Measurements from ENCODE around the gene HS1BP3.

HS1BP3 gene

GRCh38 chr2:20577495-20578235, 73.2 kb downstream of the HS1BP3 start:
- peak overlapping the region; percentile 74; the same call in 1 of the 2 replicates for H3K27ac ChIP-seq
- H3K4me2 ChIP-seq, result no peak overlapping the region
- no peaks in the 10 kb centered on the region for H4K20me1 ChIP-seq (ENCODE audit: insufficient read depth)
- no peak for TF ChIP-seq CTCF (conservative IDR thresholded peaks at IDR 0.05; ENCODE audit: low read depth, low read length)
- peak overlapping the region; percentile 43; the same call in 1 of the 2 replicates for H3K9ac ChIP-seq
- no peaks in the 10 kb centered on the region for H3K27me3 ChIP-seq (ENCODE audit: insufficient read depth, low read depth)
- H2AFZ ChIP-seq (ENCODE audit: low read depth), result peak overlapping the region; percentile 69; the same call in 1 of the 2 replicates
- no peaks in the 10 kb centered on the region for H3K36me3 ChIP-seq (ENCODE audit: insufficient read depth)
- no peak overlapping the region for H3K4me3 ChIP-seq (IDR thresholded peaks at IDR 0.05; ENCODE audit: insufficient read depth, low read depth, low read length)
- H3K4me1 ChIP-seq (ENCODE audit: low read depth, poor library complexity, severe bottlenecking), result peaks cover 18% of the 10 kb centered on the region
- H3K79me2 ChIP-seq (ENCODE audit: insufficient read depth, low read depth), result no peaks in the 10 kb centered on the region

GRCh38 chr2:20576598-20577115, 74.2 kb downstream of the HS1BP3 start:
- no peak for TF ChIP-seq CTCF (conservative IDR thresholded peaks at IDR 0.05; ENCODE audit: low read depth, low read length)
- peak overlapping the region; percentile 60 for H3K4me3 ChIP-seq (IDR thresholded peaks at IDR 0.05; ENCODE audit: insufficient read depth, low read depth, low read length)
- H3K4me2 ChIP-seq, result peak overlapping the region; percentile 75
- H3K27ac ChIP-seq, result peak overlapping the region; percentile 74
- H3K27me3 ChIP-seq (ENCODE audit: insufficient read depth, low read depth), result no peaks in the 10 kb centered on the region
- H4K20me1 ChIP-seq (ENCODE audit: insufficient read depth), result no peaks in the 10 kb centered on the region
- H3K4me1 ChIP-seq (ENCODE audit: low read depth, poor library complexity, severe bottlenecking), result peaks cover 18% of the 10 kb centered on the region
- no peaks in the 10 kb centered on the region for H3K36me3 ChIP-seq (ENCODE audit: insufficient read depth)
- H2AFZ ChIP-seq (ENCODE audit: low read depth), result peak overlapping the region; percentile 69
- H3K9ac ChIP-seq, result peak overlapping the region; percentile 43; the same call in 1 of the 2 replicates
- H3K79me2 ChIP-seq (ENCODE audit: insufficient read depth, low read depth), result no peaks in the 10 kb centered on the region

GRCh38 chr2:20575935-20576597, 74.8 kb downstream of the HS1BP3 start:
- peak overlapping the region; percentile 60 for H3K4me3 ChIP-seq (IDR thresholded peaks at IDR 0.05; ENCODE audit: insufficient read depth, low read depth, low read length)
- H3K4me1 ChIP-seq (ENCODE audit: low read depth, poor library complexity, severe bottlenecking), result peaks cover 18% of the 10 kb centered on the region
- H3K9ac ChIP-seq, result peak overlapping the region; percentile 43; the same call in 1 of the 2 replicates
- H4K20me1 ChIP-seq (ENCODE audit: insufficient read depth), result no peaks in the 10 kb centered on the region
- no peaks in the 10 kb centered on the region for H3K27me3 ChIP-seq (ENCODE audit: insufficient read depth, low read depth)
- H2AFZ ChIP-seq (ENCODE audit: low read depth), result peak overlapping the region; percentile 69
- no peak for TF ChIP-seq CTCF (conservative IDR thresholded peaks at IDR 0.05; ENCODE audit: low read depth, low read length)
- no peaks in the 10 kb centered on the region for H3K79me2 ChIP-seq (ENCODE audit: insufficient read depth, low read depth)
- H3K4me2 ChIP-seq, result peak overlapping the region; percentile 75
- H3K36me3 ChIP-seq (ENCODE audit: insufficient read depth), result no peaks in the 10 kb centered on the region
- peak overlapping the region; percentile 74 for H3K27ac ChIP-seq

- Histone ChIP-seq H3K27me3 (ENCODE audit: insufficient read depth, low read depth) (no peaks in the 10 kb centered on the region), H4K20me1 (ENCODE audit: insufficient read depth) (no peaks in the 10 kb centered on the region), H3K4me1 (ENCODE audit: low read depth, poor library complexity, severe bottlenecking) (peaks cover 18% of the 10 kb centered on the region), H2AFZ (ENCODE audit: low read depth) (no peak overlapping the region), H3K79me2 (ENCODE audit: insufficient read depth, low read depth) (no peaks in the 10 kb centered on the region), H3K27ac (no peak overlapping the region), H3K36me3 (ENCODE audit: insufficient read depth) (no peaks in the 10 kb centered on the region), H3K9ac (no peak overlapping the region), H3K4me2 (no peak overlapping the region), H3K4me3 (IDR thresholded peaks at IDR 0.05; ENCODE audit: insufficient read depth, low read depth, low read length) (no peak overlapping the region)
- no peak for TF ChIP-seq CTCF (conservative IDR thresholded peaks at IDR 0.05; ENCODE audit: low read depth, low read length)
These were observed 75.5 kb downstream of the HS1BP3 start for GRCh38 chr2:20575414-20575813.

All from KMS-11 (cell line).